CD4-positive, CD25-positive, alpha-beta regulatory T cell (primary cell): ENCODE results near the gene DNAI2. TPM values are rescaled to one million over a fixed set of nuclear protein-coding genes. Genes with fewer than 3 reads are reported as not detected.

Experiments
- ATAC-seq, 2 donors: fragments of 150-1000 bp; cut with Tn5 transposase; one replicate each; pipeline ENCODE4 v1.10.0; 2021; ENCODE audit warnings: low read depth in 2 of 2, moderate number of reproducible peaks in 2 of 2, moderate library complexity in 1 of 2
- DNase-seq, 3 donors: peaks; one replicate each; pipeline versions ENCODE4 v3.0.0 to v3.0.0-alpha.2; 2012 to 2022; ENCODE audit warnings: mixed read lengths in 1 of 3
- H3K27ac ChIP-seq: one replicate; pipeline ENCODE4 v1.7.0; 2013; ENCODE audit warnings: mild to moderate bottlenecking, low read length; ENCODE audit not compliant: insufficient read depth, poor library complexity, severe bottlenecking
- H3K27me3 ChIP-seq: one replicate; pipeline ENCODE4 v1.7.0; 2013; ENCODE audit warnings: low read length; ENCODE audit not compliant: control insufficient read depth, insufficient read depth
- H3K36me3 ChIP-seq: one replicate; pipeline ENCODE4 v1.7.0; 2013; ENCODE audit warnings: mild to moderate bottlenecking, low read length, moderate library complexity; ENCODE audit not compliant: control insufficient read depth, insufficient read depth
- H3K4me1 ChIP-seq: 2 replicates; pipeline ENCODE4 v1.7.0; 2013; ENCODE audit warnings: mild to moderate bottlenecking, low read length; ENCODE audit not compliant: insufficient read depth, control insufficient read depth, poor library complexity, severe bottlenecking
- H3K4me3 ChIP-seq: one replicate; pipeline ENCODE4 v1.7.0; 2013; ENCODE audit warnings: low read depth, mild to moderate bottlenecking, low read length, moderate library complexity
- H3K9me3 ChIP-seq, 2 experiments: 1 replicate in 1 of 2; 2 replicates in 1 of 2; pipeline ENCODE4 v1.7.0; 2013; ENCODE audit warnings: low read length in 2 of 2, mild to moderate bottlenecking in 1 of 2, moderate library complexity in 1 of 2; ENCODE audit not compliant: control insufficient read depth in 2 of 2
- H3K27ac Mint-ChIP-seq, 3 donors: one replicate each; pipeline ENCODE4 v1.8.0; 2020 to 2022; ENCODE audit warnings: mild to moderate bottlenecking in 3 of 3, mixed read lengths in 3 of 3, moderate library complexity in 2 of 3
- H3K27me3 Mint-ChIP-seq: one replicate; pipeline ENCODE4 v1.8.0; 2022; ENCODE audit warnings: mild to moderate bottlenecking, mixed read lengths
- H3K36me3 Mint-ChIP-seq: one replicate; pipeline ENCODE4 v1.8.0; 2020; ENCODE audit warnings: mixed read lengths
- H3K4me1 Mint-ChIP-seq, 4 donors: one replicate each; pipeline ENCODE4 v1.8.0; 2020 to 2022; ENCODE audit warnings: mixed read lengths in 4 of 4, mild to moderate bottlenecking in 1 of 4
- H3K4me3 Mint-ChIP-seq, 4 donors: one replicate each; pipeline ENCODE4 v1.8.0; 2020 to 2022; ENCODE audit warnings: mild to moderate bottlenecking in 4 of 4, mixed read lengths in 4 of 4, moderate library complexity in 3 of 4
- H3K9me3 Mint-ChIP-seq, 7 donors: one replicate each; pipeline ENCODE4 v1.8.0; 2020 to 2022; ENCODE audit warnings: mixed read lengths in 7 of 7, mild to moderate bottlenecking in 3 of 7, moderate library complexity in 2 of 7
- polyA plus RNA-seq, 4 donors: library from polyadenylated mRNA; unstranded; fragments of 300-500 nt; fragmentation: Illumina TruSeq; gene quantifications; one replicate each; pipeline ENCODE4 v1.2.3, GENCODE V29; 2021
- total RNA-seq: library from RNA; stranded (reverse); gene quantifications from one replicate; pipeline ENCODE4 v1.2.3, GENCODE V29; 2022

The DNAI2 gene, protein sequence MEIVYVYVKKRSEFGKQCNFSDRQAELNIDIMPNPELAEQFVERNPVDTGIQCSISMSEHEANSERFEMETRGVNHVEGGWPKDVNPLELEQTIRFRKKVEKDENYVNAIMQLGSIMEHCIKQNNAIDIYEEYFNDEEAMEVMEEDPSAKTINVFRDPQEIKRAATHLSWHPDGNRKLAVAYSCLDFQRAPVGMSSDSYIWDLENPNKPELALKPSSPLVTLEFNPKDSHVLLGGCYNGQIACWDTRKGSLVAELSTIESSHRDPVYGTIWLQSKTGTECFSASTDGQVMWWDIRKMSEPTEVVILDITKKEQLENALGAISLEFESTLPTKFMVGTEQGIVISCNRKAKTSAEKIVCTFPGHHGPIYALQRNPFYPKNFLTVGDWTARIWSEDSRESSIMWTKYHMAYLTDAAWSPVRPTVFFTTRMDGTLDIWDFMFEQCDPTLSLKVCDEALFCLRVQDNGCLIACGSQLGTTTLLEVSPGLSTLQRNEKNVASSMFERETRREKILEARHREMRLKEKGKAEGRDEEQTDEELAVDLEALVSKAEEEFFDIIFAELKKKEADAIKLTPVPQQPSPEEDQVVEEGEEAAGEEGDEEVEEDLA
- total RNA-seq (1.5 TPM), polyA plus RNA-seq (under 1 TPM in 2 of 4 donors, not detected in 2; 0.10 to 0.23 TPM)

GRCh38 chr17:74274060-74274708 lies at the start of gene DNAI2:
TSS of gene DNAI2 (plus strand) at chr17:74274234. CDS start at chr17:74281818, 7,584 bp downstream.
- H3K4me1 ChIP-seq, result peaks cover 18% of the 10 kb centered on the region
- Mint-ChIP-seq H3K36me3 (no peaks in the 10 kb centered on the region), H3K9me3 (no peaks in the 10 kb centered on the region), H3K4me3 (peak within 1 kb of the TSS; percentile 75 to 83 (median 79)), H3K27ac (peak within 1 kb of the TSS; percentile 86 to 93 (median 90)), H3K4me1 (peaks cover 0 to 51% (median 24%) of the 10 kb centered on the region in 4 donors), H3K27me3 (peaks cover 8% of the 10 kb centered on the region)
- H3K36me3 ChIP-seq, result no peaks in the 10 kb centered on the region
- no peaks in the 10 kb centered on the region for H3K27me3 ChIP-seq
- H3K9me3 ChIP-seq, result no peaks in the 10 kb centered on the region
- H3K27ac ChIP-seq, result no peak within 1 kb of the TSS
- peak in 1 of 2 donors; percentile 51 for ATAC-seq
- peak; percentile 21 to 69 (median 31) for DNase-seq
- H3K4me3 ChIP-seq, result peak within 1 kb of the TSS; percentile 72

GRCh38 chr17:74224959-74225725 lies 48.9 kb upstream of the DNAI2 start:
- ATAC-seq (no peak), DNase-seq (no peak)
- Mint-ChIP-seq H3K4me1 (peaks cover 0 to 14% (median under 1%) of the 10 kb centered on the region in 4 donors), H3K36me3 (peaks cover 52% of the 10 kb centered on the region), H3K4me3 (no peak overlapping the region), H3K9me3 (peaks cover 0 to 1% (median 0%) of the 10 kb centered on the region in 7 donors), H3K27ac (peak overlapping the region in 1 of 3 donors; percentile 65), H3K27me3 (no peaks in the 10 kb centered on the region)
- H3K27ac ChIP-seq, result no peak overlapping the region
- no peak overlapping the region for H3K4me3 ChIP-seq
- peaks cover 43% of the 10 kb centered on the region for H3K36me3 ChIP-seq
- no peaks in the 10 kb centered on the region for H3K4me1 ChIP-seq
- no peaks in the 10 kb centered on the region for H3K27me3 ChIP-seq
- H3K9me3 ChIP-seq, result no peaks in the 10 kb centered on the region

DNA sequence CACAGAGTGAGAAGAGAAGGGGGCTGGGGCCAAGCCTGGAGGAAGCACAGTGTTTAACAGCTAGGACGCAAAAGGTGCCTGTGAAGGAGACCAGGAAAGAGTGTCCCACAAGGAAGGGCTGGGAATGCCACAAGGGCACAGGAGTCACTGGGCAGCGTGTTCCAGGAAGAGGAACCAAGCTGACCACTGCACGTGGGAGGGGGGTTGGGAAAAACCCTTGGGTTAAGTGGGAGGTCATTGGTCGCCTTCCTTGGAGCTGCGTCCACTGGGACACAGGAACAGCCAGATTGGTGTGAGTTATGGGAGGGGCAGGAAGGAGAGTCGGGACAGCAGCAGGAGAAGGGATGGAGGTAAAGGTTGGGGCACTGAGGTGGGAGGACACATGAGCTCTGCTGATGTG lies 47.8 kb upstream of the DNAI2 start:
- no peak overlapping the region for H3K27ac Mint-ChIP-seq
- no peaks in the 10 kb centered on the region for H3K4me1 ChIP-seq
- H3K4me1 Mint-ChIP-seq, result peaks cover 0 to 14% (median under 1%) of the 10 kb centered on the region in 4 donors

GRCh38 chr17:74227271-74228080 lies 46.6 kb upstream of the DNAI2 start:
- H3K9me3 Mint-ChIP-seq, result peaks cover 0 to 1% (median 0%) of the 10 kb centered on the region in 7 donors
- no peak overlapping the region for H3K4me3 Mint-ChIP-seq
- Histone ChIP-seq H3K9me3 (no peaks in the 10 kb centered on the region), H3K4me3 (no peak overlapping the region), H3K4me1 (no peaks in the 10 kb centered on the region), H3K36me3 (peaks cover 51% of the 10 kb centered on the region), H3K27ac (no peak overlapping the region), H3K27me3 (no peaks in the 10 kb centered on the region)
- no peak for DNase-seq
- no peaks in the 10 kb centered on the region for H3K27me3 Mint-ChIP-seq
- peaks cover 0 to 14% (median under 1%) of the 10 kb centered on the region in 4 donors for H3K4me1 Mint-ChIP-seq
- peaks cover 61% of the 10 kb centered on the region for H3K36me3 Mint-ChIP-seq
- H3K27ac Mint-ChIP-seq, result no peak overlapping the region
- no peak for ATAC-seq

More for the DNA sequence above, 47.8 kb upstream of the DNAI2 start:
- Histone ChIP-seq H3K36me3 (peaks cover 53% of the 10 kb centered on the region), H3K27ac (no peak overlapping the region), H3K9me3 (no peaks in the 10 kb centered on the region), H3K27me3 (no peaks in the 10 kb centered on the region), H3K4me3 (no peak overlapping the region)
- H3K9me3 Mint-ChIP-seq, result peaks cover 0 to 1% (median 0%) of the 10 kb centered on the region in 7 donors
- H3K36me3 Mint-ChIP-seq, result peaks cover 57% of the 10 kb centered on the region
- DNase-seq (no peak), ATAC-seq (no peak)
- H3K27me3 Mint-ChIP-seq, result no peaks in the 10 kb centered on the region
- no peak overlapping the region for H3K4me3 Mint-ChIP-seq

- Mint-ChIP-seq H3K36me3 (peaks cover 66% of the 10 kb centered on the region), H3K4me1 (peaks cover 0 to 17% (median 3%) of the 10 kb centered on the region in 4 donors), H3K9me3 (peaks cover 0 to 1% (median 0%) of the 10 kb centered on the region in 7 donors), H3K27ac (peak overlapping the region in 2 of 3 donors; percentile 79 to 85), H3K4me3 (no peak overlapping the region), H3K27me3 (no peaks in the 10 kb centered on the region)
- ATAC-seq (no peak), DNase-seq (no peak)
- peaks cover 52% of the 10 kb centered on the region for H3K36me3 ChIP-seq
- H3K4me3 ChIP-seq, result no peak overlapping the region
- H3K27ac ChIP-seq, result no peak overlapping the region
- no peaks in the 10 kb centered on the region for H3K9me3 ChIP-seq
- no peaks in the 10 kb centered on the region for H3K27me3 ChIP-seq
- H3K4me1 ChIP-seq, result no peaks in the 10 kb centered on the region
Measured at GRCh38 chr17:74228306-74228978, 45.6 kb upstream of the DNAI2 start.

DNA sequence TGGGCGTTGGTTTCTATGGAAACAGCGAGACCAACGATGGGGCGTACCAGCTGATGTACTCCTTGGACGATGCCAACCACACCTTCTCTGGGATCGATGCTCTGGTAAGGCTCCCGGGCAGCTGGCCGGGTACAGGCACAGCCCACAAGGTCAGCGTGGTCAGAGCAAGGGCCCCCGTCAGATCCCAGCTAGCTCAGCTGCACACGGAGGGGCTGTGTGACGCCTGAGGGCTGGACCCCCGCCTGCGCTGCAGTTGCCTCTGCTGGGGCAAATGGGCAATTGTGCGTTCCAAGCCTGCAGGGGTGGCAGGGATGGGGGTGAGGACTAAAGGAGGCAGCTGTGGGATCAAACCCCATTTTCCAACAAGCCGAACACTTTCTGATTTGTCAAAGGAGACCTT lies 43.1 kb upstream of the DNAI2 start:
- H3K27me3 ChIP-seq, result no peaks in the 10 kb centered on the region
- Mint-ChIP-seq H3K27ac (no peak overlapping the region), H3K27me3 (no peaks in the 10 kb centered on the region), H3K4me3 (no peak overlapping the region), H3K4me1 (peaks cover 0 to 18% (median 3%) of the 10 kb centered on the region in 4 donors), H3K9me3 (peaks cover 0 to 1% (median 0%) of the 10 kb centered on the region in 7 donors), H3K36me3 (peaks cover 47% of the 10 kb centered on the region)
- no peaks in the 10 kb centered on the region for H3K9me3 ChIP-seq
- no peak for DNase-seq
- H3K4me1 ChIP-seq, result no peaks in the 10 kb centered on the region
- ATAC-seq, result no peak
- no peak overlapping the region for H3K4me3 ChIP-seq
- no peak overlapping the region for H3K27ac ChIP-seq
- peaks cover 39% of the 10 kb centered on the region for H3K36me3 ChIP-seq
